B cell (primary cell): ENCODE data around the gene NVL. TPM values are rescaled to one million over a fixed set of nuclear protein-coding genes. Genes with fewer than 3 reads are reported as not detected.

Source experiments
- ATAC-seq: fragments of 200-7000 bp; cut with Tn5 transposase; one replicate; pipeline ENCODE4 v1.10.0; 2021; ENCODE audit warnings: low read depth, mild to moderate bottlenecking, moderate number of reproducible peaks, moderate library complexity
- CTCF ChIA-PET: fragments of 350-600 bp; sonication (Branson Sonifier 250); formaldehyde crosslinking; loops from one replicate; lab custom pipeline; 2021; ENCODE audit warnings: antibody characterized with exemption, inconsistent platforms; lab: Charles Lee
- POLR2A ChIA-PET: fragments of 350-600 bp; sonication (Branson Sonifier 250); formaldehyde crosslinking; loops from one replicate; lab custom pipeline; 2021; ENCODE audit warnings: antibody characterized with exemption; lab: Charles Lee
- DNase-seq: peaks from one replicate; pipeline ENCODE4 v3.0.0; 2013
- H2AFZ ChIP-seq: 2 replicates; pipeline ENCODE4 v1.6.1; 2012; ENCODE audit warnings: mild to moderate bottlenecking, low read depth, low read length; ENCODE audit not compliant: insufficient read depth, poor library complexity, severe bottlenecking
- H3K27ac ChIP-seq, 2 donors: 1 replicate in 1 of 2; 2 replicates in 1 of 2; pipeline ENCODE4 v1.5.1; 2012 to 2013; ENCODE audit warnings: low read length in 2 of 2, mild to moderate bottlenecking in 2 of 2, moderate library complexity in 1 of 2
- H3K27me3 ChIP-seq, 4 experiments: fragments of 200-600 bp in 1 of 4; sonication (generic) in 1 of 4; replicated peaks in 1 of 4; 1 replicate in 2 of 4; 2 replicates in 2 of 4; pipeline versions ENCODE4 v1.6.1 to v1.7.0; 2013 to 2016; ENCODE audit warnings: low read length in 3 of 4, mild to moderate bottlenecking in 2 of 4, mixed read lengths in 1 of 4, moderate library complexity in 1 of 4; ENCODE audit not compliant: insufficient read depth in 4 of 4, control insufficient read depth in 3 of 4; ENCODE audit errors: control extremely low read depth in 1 of 4
- H3K36me3 ChIP-seq, 2 experiments: replicated peaks in 1 of 2; 1 replicate in 1 of 2; 2 replicates in 1 of 2; pipeline versions ENCODE4 v1.6.1 to v1.7.1; 2013; ENCODE audit warnings: low read length in 1 of 2; ENCODE audit not compliant: insufficient read depth in 2 of 2, control insufficient read depth in 1 of 2; ENCODE audit errors: control extremely low read depth in 1 of 2, extremely low read depth in 1 of 2
- H3K4me1 ChIP-seq, 2 donors: fragments of 200-600 bp in 1 of 2; sonication (generic) in 1 of 2; 1 replicate in 1 of 2; 2 replicates in 1 of 2; pipeline versions ENCODE4 v1.5.1 to v1.6.1; 2013 to 2017; ENCODE audit warnings: low read length in 2 of 2; ENCODE audit not compliant: control insufficient read depth in 2 of 2, insufficient read depth in 2 of 2
- H3K4me2 ChIP-seq: replicated peaks from 2 replicates; pipeline ENCODE3; 2012; ENCODE audit warnings: mild to moderate bottlenecking, low read depth, low read length; ENCODE audit not compliant: poor library complexity, severe bottlenecking
- H3K4me3 ChIP-seq, 5 experiments: fragments of 200-600 bp in 1 of 5; sonication (generic) in 1 of 5; 1 replicate in 3 of 5; 2 replicates in 2 of 5; pipeline versions ENCODE4 v1.5.1 to v1.7.0; 2011 to 2016; ENCODE audit warnings: low read length in 4 of 5, mild to moderate bottlenecking in 4 of 5, low read depth in 2 of 5, control low read depth in 1 of 5, moderate library complexity in 1 of 5; ENCODE audit not compliant: insufficient read depth in 1 of 5; ENCODE audit errors: control extremely low read depth in 1 of 5, extremely low read depth in 1 of 5
- H3K79me2 ChIP-seq: fragments of 200-600 bp; sonication (generic); one replicate; pipeline ENCODE4 v1.6.0; 2016; ENCODE audit warnings: low read length; ENCODE audit not compliant: control insufficient read depth, insufficient read depth
- H3K9ac ChIP-seq: fragments of 200-600 bp; sonication (generic); 2 replicates; pipeline ENCODE4 v1.6.1; 2017; ENCODE audit warnings: mild to moderate bottlenecking, low read length, moderate library complexity
- H3K9me3 ChIP-seq, 3 donors: one replicate each; pipeline versions ENCODE4 v1.6.1 to v1.7.1; 2013; ENCODE audit warnings: low read length in 2 of 3; ENCODE audit not compliant: control insufficient read depth in 2 of 3, insufficient read depth in 1 of 3; ENCODE audit errors: control extremely low read depth in 1 of 3
- H4K20me1 ChIP-seq: 2 replicates; pipeline ENCODE4 v1.6.0; 2012; ENCODE audit warnings: mild to moderate bottlenecking, low read length; ENCODE audit not compliant: insufficient read depth, control insufficient read depth, poor library complexity, severe bottlenecking
- H3K27ac Mint-ChIP-seq: one replicate; pipeline ENCODE4 v1.8.0; 2021; ENCODE audit warnings: mixed read lengths
- H3K27me3 Mint-ChIP-seq: one replicate; pipeline ENCODE4 v1.8.0; 2021; ENCODE audit warnings: mixed read lengths
- H3K4me1 Mint-ChIP-seq: one replicate; pipeline ENCODE4 v1.8.0; 2021; ENCODE audit warnings: mixed read lengths
- H3K4me3 Mint-ChIP-seq: one replicate; pipeline ENCODE4 v1.8.0; 2021; ENCODE audit warnings: mixed read lengths
- H3K9me3 Mint-ChIP-seq: one replicate; pipeline ENCODE4 v1.8.0; 2022; ENCODE audit warnings: mixed read lengths; ENCODE audit not compliant: insufficient read depth
- EZH2 ChIP-seq: IDR thresholded peaks from 2 replicates; pipeline ENCODE4 v1.6.1; 2012; ENCODE audit warnings: borderline replicate concordance, low read depth, mild to moderate bottlenecking, moderate library complexity, low read length; ENCODE audit not compliant: insufficient read depth, poor library complexity, severe bottlenecking
- WGBS: methylation state at CpG from one replicate; pipeline ENCODE4 v1.1.5; 2013; ENCODE audit warnings: missing lambda C conversion rate; ENCODE audit not compliant: insufficient coverage; 5-methylcytosine and 5-hydroxymethylcytosine counted together
- intact Hi-C: fragments of 100-400 bp; cut with micrococcal nuclease; formaldehyde crosslinking; loops from one replicate; pipeline ENCODE4 v1.10.0; 2022
- polyA plus RNA-seq: library from polyadenylated mRNA; depleted of rRNA; stranded (reverse); fragments of >200 nt; gene quantifications from 2 replicates; pipeline ENCODE4 v1.2.3, GENCODE V29; 2012
- total RNA-seq, 2 donors: library from RNA; stranded (reverse); fragments of 120-200 nt in 1 of 2; gene quantifications; 1 replicate in 1 of 2; 2 replicates in 1 of 2; pipeline versions ENCODE4 v1.2.3 to v1.2.4, GENCODE V29; 2013 to 2022
- TF ChIP-seq, protein P1 (sequence below): fragments of 200-600 bp; IDR thresholded peaks from one replicate; pipeline ENCODE4 v1.8.0; 2022; ENCODE audit warnings: antibody characterized with exemption, mild to moderate bottlenecking

NVL gene
- total and polyA plus RNA-seq, 2 donors (not counting 1 experiment from before 2014, with no cell fraction given), result 28.1 to 45.5 TPM

DNA sequence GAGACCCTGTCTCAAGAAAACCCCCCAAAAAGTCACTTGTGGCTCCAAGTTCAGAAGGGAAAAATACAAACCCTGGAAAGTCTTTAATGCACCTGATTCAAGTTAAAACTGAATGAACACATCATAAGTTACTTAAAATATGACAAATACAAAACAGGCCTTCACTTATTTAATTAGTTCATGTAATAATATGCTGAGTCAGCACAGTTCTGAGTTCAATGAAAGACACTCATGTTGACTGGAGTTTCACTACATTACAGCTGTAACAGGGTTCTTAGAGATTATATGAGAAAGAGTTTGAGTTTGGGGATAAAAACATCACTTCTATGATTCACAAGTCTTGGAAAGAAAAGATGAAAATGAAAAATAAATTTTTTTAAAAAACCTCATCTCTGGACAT is 96.0 kb downstream of the NVL start:
- no peak overlapping the region for H2AFZ ChIP-seq
- no peak for DNase-seq
- no peak overlapping the region for H3K27ac ChIP-seq
- no peaks in the 10 kb centered on the region for H3K9me3 ChIP-seq
- no peak for TF ChIP-seq EZH2
- TF ChIP-seq, protein P1, sequence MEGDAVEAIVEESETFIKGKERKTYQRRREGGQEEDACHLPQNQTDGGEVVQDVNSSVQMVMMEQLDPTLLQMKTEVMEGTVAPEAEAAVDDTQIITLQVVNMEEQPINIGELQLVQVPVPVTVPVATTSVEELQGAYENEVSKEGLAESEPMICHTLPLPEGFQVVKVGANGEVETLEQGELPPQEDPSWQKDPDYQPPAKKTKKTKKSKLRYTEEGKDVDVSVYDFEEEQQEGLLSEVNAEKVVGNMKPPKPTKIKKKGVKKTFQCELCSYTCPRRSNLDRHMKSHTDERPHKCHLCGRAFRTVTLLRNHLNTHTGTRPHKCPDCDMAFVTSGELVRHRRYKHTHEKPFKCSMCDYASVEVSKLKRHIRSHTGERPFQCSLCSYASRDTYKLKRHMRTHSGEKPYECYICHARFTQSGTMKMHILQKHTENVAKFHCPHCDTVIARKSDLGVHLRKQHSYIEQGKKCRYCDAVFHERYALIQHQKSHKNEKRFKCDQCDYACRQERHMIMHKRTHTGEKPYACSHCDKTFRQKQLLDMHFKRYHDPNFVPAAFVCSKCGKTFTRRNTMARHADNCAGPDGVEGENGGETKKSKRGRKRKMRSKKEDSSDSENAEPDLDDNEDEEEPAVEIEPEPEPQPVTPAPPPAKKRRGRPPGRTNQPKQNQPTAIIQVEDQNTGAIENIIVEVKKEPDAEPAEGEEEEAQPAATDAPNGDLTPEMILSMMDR, result no peak
- Mint-ChIP-seq H3K27me3 (no peaks in the 10 kb centered on the region), H3K9me3 (no peaks in the 10 kb centered on the region), H3K4me1 (peaks cover 4% of the 10 kb centered on the region), H3K4me3 (no peak overlapping the region), H3K27ac (no peak overlapping the region)
- H3K79me2 ChIP-seq, result no peaks in the 10 kb centered on the region
- no peak overlapping the region for H3K4me2 ChIP-seq
- peaks cover 3 to 36% of the 10 kb centered on the region in 2 experiments for H3K36me3 ChIP-seq
- H3K9ac ChIP-seq, result no peak overlapping the region
- intact Hi-C loops, result no loop called here
- no peak for ATAC-seq
- CTCF ChIA-PET, result no interaction called here
- POLR2A ChIA-PET, result interaction anchor here (0.5 to 0.6 kb wide), 2 partner anchors 46 to 115 kb away, joined by 3 to 12 read pairs; no protein-coding TSS in a partner anchor
- H3K27me3 ChIP-seq, result no peaks in the 10 kb centered on the region
- H3K4me1 ChIP-seq, result peaks cover 0 to 4% of the 10 kb centered on the region in 2 donors
- no peak overlapping the region for H3K4me3 ChIP-seq
- H4K20me1 ChIP-seq, result no peaks in the 10 kb centered on the region

DNA sequence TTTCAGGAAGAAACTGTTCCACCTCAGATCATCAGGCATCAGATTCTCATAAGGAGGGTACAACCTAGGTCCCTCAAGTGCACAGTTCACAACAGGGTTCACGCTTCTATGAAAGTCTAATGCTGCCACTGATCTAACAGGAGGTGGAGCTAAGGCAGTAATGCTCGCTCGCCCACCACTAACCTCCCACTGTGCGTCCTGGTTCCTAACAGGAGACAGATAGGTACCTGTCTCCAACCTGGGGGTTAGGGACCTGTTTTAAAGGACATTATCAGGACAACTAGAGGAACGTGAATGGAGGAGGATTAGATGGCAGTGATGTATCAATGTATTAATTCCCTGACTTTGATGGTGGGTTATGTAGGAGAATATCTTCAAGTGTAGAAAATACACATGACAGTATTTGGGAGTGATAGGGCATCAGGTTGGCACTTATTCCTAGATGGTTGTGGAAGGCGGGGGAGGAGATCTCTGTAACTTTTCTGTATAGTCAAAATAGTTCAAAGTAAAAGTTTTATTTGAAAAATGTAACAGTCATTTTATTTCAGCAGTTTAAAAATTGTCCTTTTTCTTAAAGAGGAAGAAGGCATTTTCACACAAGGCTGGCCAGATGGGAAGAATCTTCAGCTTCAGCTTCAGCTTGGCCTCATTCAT is 103.0 kb downstream of the NVL start:
- ATAC-seq (no peak), DNase-seq (no peak)
- H3K36me3 ChIP-seq, result peaks cover 3 to 20% of the 10 kb centered on the region in 2 experiments
- no peaks in the 10 kb centered on the region for H3K9me3 ChIP-seq
- Mint-ChIP-seq H3K27me3 (no peaks in the 10 kb centered on the region), H3K4me1 (no peaks in the 10 kb centered on the region), H3K9me3 (no peaks in the 10 kb centered on the region), H3K4me3 (no peak overlapping the region), H3K27ac (no peak overlapping the region)
- no peak overlapping the region for H3K27ac ChIP-seq
- no peaks in the 10 kb centered on the region for H4K20me1 ChIP-seq
- H3K4me1 ChIP-seq, result no peaks in the 10 kb centered on the region
- H3K9ac ChIP-seq, result no peak overlapping the region
- intact Hi-C loops, result no loop called here
- CTCF ChIA-PET, result no interaction called here
- H2AFZ ChIP-seq, result no peak overlapping the region
- no peaks in the 10 kb centered on the region for H3K27me3 ChIP-seq
- H3K4me3 ChIP-seq, result no peak overlapping the region
- no peaks in the 10 kb centered on the region for H3K79me2 ChIP-seq
- POLR2A ChIA-PET, result no interaction called here
- TF ChIP-seq, protein P1, result no peak
- TF ChIP-seq EZH2, result no peak
- 90% methylated on average over 5 of the region's 6 CpGs for WGBS
- no peak overlapping the region for H3K4me2 ChIP-seq
